Hepatocyte (in vitro differentiated cells): Measurements from ENCODE around the gene PAAF1. TPM values are rescaled to one million over a fixed set of nuclear protein-coding genes. Genes with fewer than 3 reads are reported as not detected.

Experiments
- DNase-seq: peaks from one replicate; pipeline ENCODE4 v3.0.0-alpha.2; 2016; ENCODE audit warnings: low spot score
- H2AFZ ChIP-seq: fragments of 200-600 bp; sonication (generic); 2 replicates; pipeline ENCODE4 v1.6.0; 2016; ENCODE audit warnings: antibody characterized with exemption, mild to moderate bottlenecking
- H3K27ac ChIP-seq: fragments of 200-600 bp; sonication (generic); 2 replicates; pipeline ENCODE4 v1.5.1; 2016; ENCODE audit warnings: mild to moderate bottlenecking
- H3K27me3 ChIP-seq: fragments of 200-600 bp; sonication (generic); 2 replicates; pipeline ENCODE4 v1.6.1; 2016
- H3K36me3 ChIP-seq: fragments of 200-600 bp; sonication (generic); replicated peaks from 2 replicates; pipeline ENCODE4 v1.5.1; 2016; ENCODE audit warnings: low read depth; ENCODE audit not compliant: insufficient read depth
- H3K4me1 ChIP-seq: fragments of 200-600 bp; sonication (generic); 2 replicates; pipeline ENCODE4 v1.5.1; 2016; ENCODE audit warnings: mild to moderate bottlenecking, moderate library complexity; ENCODE audit not compliant: insufficient read depth
- H3K4me2 ChIP-seq: fragments of 200-600 bp; sonication (generic); 2 replicates; pipeline ENCODE4 v1.6.0; 2016
- H3K4me3 ChIP-seq: fragments of 200-600 bp; sonication (generic); 2 replicates; pipeline ENCODE4 v1.5.1; 2016; ENCODE audit warnings: mild to moderate bottlenecking
- H3K79me2 ChIP-seq: fragments of 200-600 bp; sonication (generic); 2 replicates; pipeline ENCODE4 v1.6.0; 2017; ENCODE audit warnings: mild to moderate bottlenecking
- H3K9me2 ChIP-seq: fragments of 200-600 bp; sonication (generic); replicated peaks from 2 replicates; pipeline ENCODE4 v1.6.0; 2017; ENCODE audit warnings: mild to moderate bottlenecking; ENCODE audit not compliant: insufficient read depth
- H3K9me3 ChIP-seq: fragments of 200-600 bp; sonication (generic); 2 replicates; pipeline ENCODE4 v1.5.1; 2016; ENCODE audit warnings: low read depth, mild to moderate bottlenecking
- H4K20me1 ChIP-seq: fragments of 200-600 bp; sonication (generic); 2 replicates; pipeline ENCODE4 v1.6.0; 2016; ENCODE audit warnings: mild to moderate bottlenecking; ENCODE audit not compliant: insufficient read depth, poor library complexity, severe bottlenecking
- EZH2 ChIP-seq: fragments of 200-600 bp; sonication (generic); IDR thresholded peaks from 2 replicates; pipeline ENCODE4 v1.6.1; 2016; ENCODE audit warnings: antibody characterized with exemption, mild to moderate bottlenecking, borderline replicate concordance
- EZH2phosphoT487 ChIP-seq: fragments of 200-600 bp; sonication (generic); IDR thresholded peaks from one replicate; pipeline ENCODE4 v1.6.1; 2018; ENCODE audit warnings: antibody characterized with exemption, mild to moderate bottlenecking, low read depth, moderate library complexity; ENCODE audit not compliant: unreplicated experiment, severe bottlenecking
- WGBS: methylation state at CpG from one replicate; pipeline ENCODE4 v1.1.6; 2016; ENCODE audit warnings: low lambda C conversion rate; ENCODE audit errors: missing lambda C conversion rate; 5-methylcytosine and 5-hydroxymethylcytosine counted together
- polyA plus RNA-seq: library from polyadenylated mRNA; unstranded; fragments of >200 nt; fragmentation: Nextera tagmentation; extraction: Ambion mirVana; gene quantifications from 2 replicates; pipeline ENCODE4 v1.2.1, GENCODE V29; 2016
- total RNA-seq: library from RNA; depleted of rRNA; stranded (reverse); fragments of >200 nt; gene quantifications from 2 replicates; pipeline ENCODE4 v1.2.3, GENCODE V29; 2014
- TF ChIP-seq, protein P1 (sequence below): fragments of 200-600 bp; sonication (generic); IDR thresholded peaks from 2 replicates; pipeline ENCODE4 v1.5.1; 2016; ENCODE audit warnings: antibody characterized with exemption, mild to moderate bottlenecking; ENCODE audit not compliant: poor library complexity

Gene PAAF1
- total and polyA plus RNA-seq, 2 experiments from 2014 or later = 16.0 to 31.0 TPM

DNA sequence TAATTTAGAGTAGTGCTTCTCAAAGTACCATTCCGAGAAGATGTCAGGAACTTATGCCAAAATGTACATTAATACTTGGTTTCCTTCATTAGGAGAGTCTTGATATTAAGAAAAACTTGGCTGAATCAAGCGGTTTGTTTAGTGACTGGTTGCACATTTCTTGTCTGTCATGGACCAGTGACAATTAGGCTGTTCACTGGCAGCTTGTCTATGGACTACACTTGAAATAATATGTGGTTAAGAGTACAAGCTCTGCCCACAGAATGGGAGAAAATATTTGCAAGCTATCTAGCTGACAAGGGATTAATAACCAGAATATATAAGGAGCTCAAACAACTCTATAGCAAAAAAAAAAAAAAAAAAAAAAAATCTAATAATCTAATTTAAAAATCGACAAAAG lies 24.8 kb upstream of the PAAF1 start:
- H4K20me1 ChIP-seq = no peaks in the 10 kb centered on the region
- no peaks in the 10 kb centered on the region for H3K27me3 ChIP-seq
- no peak for DNase-seq
- H3K9me3 ChIP-seq = no peaks in the 10 kb centered on the region
- H3K27ac ChIP-seq = no peak overlapping the region
- no peak overlapping the region for H3K4me2 ChIP-seq
- no peaks in the 10 kb centered on the region for H3K36me3 ChIP-seq
- WGBS = 97% methylated on average over 3 of the region's 3 CpGs
- no peaks in the 10 kb centered on the region for H3K9me2 ChIP-seq
- TF ChIP-seq EZH2phosphoT487 (no peak), EZH2 (no peak)
- TF ChIP-seq, protein P1, sequence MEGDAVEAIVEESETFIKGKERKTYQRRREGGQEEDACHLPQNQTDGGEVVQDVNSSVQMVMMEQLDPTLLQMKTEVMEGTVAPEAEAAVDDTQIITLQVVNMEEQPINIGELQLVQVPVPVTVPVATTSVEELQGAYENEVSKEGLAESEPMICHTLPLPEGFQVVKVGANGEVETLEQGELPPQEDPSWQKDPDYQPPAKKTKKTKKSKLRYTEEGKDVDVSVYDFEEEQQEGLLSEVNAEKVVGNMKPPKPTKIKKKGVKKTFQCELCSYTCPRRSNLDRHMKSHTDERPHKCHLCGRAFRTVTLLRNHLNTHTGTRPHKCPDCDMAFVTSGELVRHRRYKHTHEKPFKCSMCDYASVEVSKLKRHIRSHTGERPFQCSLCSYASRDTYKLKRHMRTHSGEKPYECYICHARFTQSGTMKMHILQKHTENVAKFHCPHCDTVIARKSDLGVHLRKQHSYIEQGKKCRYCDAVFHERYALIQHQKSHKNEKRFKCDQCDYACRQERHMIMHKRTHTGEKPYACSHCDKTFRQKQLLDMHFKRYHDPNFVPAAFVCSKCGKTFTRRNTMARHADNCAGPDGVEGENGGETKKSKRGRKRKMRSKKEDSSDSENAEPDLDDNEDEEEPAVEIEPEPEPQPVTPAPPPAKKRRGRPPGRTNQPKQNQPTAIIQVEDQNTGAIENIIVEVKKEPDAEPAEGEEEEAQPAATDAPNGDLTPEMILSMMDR = no peak
- no peak overlapping the region for H3K4me3 ChIP-seq
- no peaks in the 10 kb centered on the region for H3K4me1 ChIP-seq
- no peaks in the 10 kb centered on the region for H3K79me2 ChIP-seq
- H2AFZ ChIP-seq = no peak overlapping the region

- H3K4me3 ChIP-seq = no peak overlapping the region
- no peaks in the 10 kb centered on the region for H3K9me2 ChIP-seq
- H4K20me1 ChIP-seq = no peaks in the 10 kb centered on the region
- no peak overlapping the region for H3K27ac ChIP-seq
- H3K4me2 ChIP-seq = no peak overlapping the region
- no peaks in the 10 kb centered on the region for H3K27me3 ChIP-seq
- no peak for DNase-seq
- no peaks in the 10 kb centered on the region for H3K4me1 ChIP-seq
- no peak overlapping the region for H2AFZ ChIP-seq
- H3K36me3 ChIP-seq = no peaks in the 10 kb centered on the region
- 89% methylated on average over 1 of the region's 1 CpG for WGBS
- H3K79me2 ChIP-seq = no peaks in the 10 kb centered on the region
- H3K9me3 ChIP-seq = no peaks in the 10 kb centered on the region
- TF ChIP-seq, protein P1 = no peak
- TF ChIP-seq EZH2 (no peak), EZH2phosphoT487 (no peak)
These were observed 22.1 kb upstream of the PAAF1 start for GRCh38 chr11:73854680-73855079.

DNA sequence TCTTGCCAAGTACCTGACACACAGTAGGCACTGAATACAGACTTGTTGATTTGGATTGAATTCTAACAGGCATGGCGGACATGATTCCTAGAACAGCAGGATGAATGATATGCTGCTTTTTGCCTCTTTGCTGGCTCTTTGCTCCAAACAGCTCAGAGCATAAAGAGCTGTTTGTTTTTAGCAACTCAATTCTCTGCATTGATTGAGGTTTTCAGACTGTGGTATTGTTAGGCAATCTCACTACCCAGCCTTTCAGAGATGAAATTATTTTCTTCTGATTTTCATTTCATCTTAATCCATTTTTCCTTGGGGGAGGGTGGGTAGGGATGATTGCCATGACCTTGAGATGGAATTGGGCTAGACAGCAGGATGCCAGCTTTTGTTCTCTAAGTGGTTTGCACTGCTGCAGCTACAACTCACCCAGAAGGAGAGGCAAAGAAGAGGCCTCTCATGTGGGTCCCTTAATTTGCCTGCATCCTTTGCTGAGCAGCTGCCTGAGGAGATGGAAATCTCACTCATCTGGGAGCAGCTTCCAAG lies 20.7 kb upstream of the PAAF1 start:
- Histone ChIP-seq H3K4me3 (no peak overlapping the region), H3K4me2 (no peak overlapping the region), H2AFZ (no peak overlapping the region), H3K9me2 (no peaks in the 10 kb centered on the region), H3K27me3 (no peaks in the 10 kb centered on the region), H3K4me1 (no peaks in the 10 kb centered on the region), H3K36me3 (no peaks in the 10 kb centered on the region), H3K79me2 (no peaks in the 10 kb centered on the region), H3K9me3 (no peaks in the 10 kb centered on the region), H4K20me1 (no peaks in the 10 kb centered on the region), H3K27ac (no peak overlapping the region)
- TF ChIP-seq, protein P1 = no peak
- TF ChIP-seq EZH2phosphoT487 = no peak
- no peak for TF ChIP-seq EZH2
- DNase-seq = no peak
- WGBS = 97% methylated on average over 1 of the region's 1 CpG
